Lung (tissue), 12 donors: ENCODE results near the gene GLB1L. TPM values are rescaled to one million over a fixed set of nuclear protein-coding genes. Genes with fewer than 3 reads are reported as not detected.

Source experiments
- ATAC-seq: fragments of 200-7000 bp; cut with Tn5 transposase; one replicate; pipeline ENCODE4 v1.9.1; 2020; ENCODE audit warnings: moderate number of reproducible peaks; ENCODE audit not compliant: insufficient read depth, low FRiP score
- DNase-seq, 3 donors: peaks; one replicate each; pipeline ENCODE4 v3.0.0-alpha.2; 2013 to 2017
- H3K27ac ChIP-seq, 2 donors: one replicate each; pipeline ENCODE4 v1.5.1; 2013; ENCODE audit warnings: mild to moderate bottlenecking in 2 of 2, moderate library complexity in 2 of 2, control low read depth in 1 of 2, inconsistent platforms in 1 of 2, low read depth in 1 of 2, low read length in 1 of 2
- H3K27me3 ChIP-seq, 3 donors: one replicate each; pipeline ENCODE4 v1.5.1; 2013; ENCODE audit warnings: low read length in 2 of 3; ENCODE audit not compliant: control insufficient read depth in 3 of 3, insufficient read depth in 3 of 3
- H3K36me3 ChIP-seq, 4 donors: one replicate each; pipeline ENCODE4 v1.5.1; 2013; ENCODE audit warnings: low read length in 4 of 4, mild to moderate bottlenecking in 1 of 4, moderate library complexity in 1 of 4; ENCODE audit not compliant: control insufficient read depth in 4 of 4, insufficient read depth in 4 of 4
- H3K4me1 ChIP-seq, 5 donors: one replicate each; pipeline ENCODE4 v1.5.1; 2013; ENCODE audit warnings: low read length in 5 of 5, mild to moderate bottlenecking in 2 of 5, moderate library complexity in 1 of 5; ENCODE audit not compliant: control insufficient read depth in 5 of 5, insufficient read depth in 5 of 5
- H3K4me3 ChIP-seq: one replicate; pipeline ENCODE4 v1.5.1; 2013; ENCODE audit warnings: mild to moderate bottlenecking, control low read depth, moderate library complexity
- H3K9ac ChIP-seq, 2 donors: one replicate each; pipeline ENCODE4 v1.5.1; 2013; ENCODE audit warnings: low read length in 2 of 2, control low read depth in 1 of 2; ENCODE audit not compliant: insufficient read depth in 1 of 2
- H3K9me3 ChIP-seq, 4 donors: one replicate each; pipeline ENCODE4 v1.5.1; 2013; ENCODE audit warnings: low read length in 3 of 4, mild to moderate bottlenecking in 1 of 4, moderate library complexity in 1 of 4; ENCODE audit not compliant: control insufficient read depth in 4 of 4, insufficient read depth in 3 of 4
- CTCF ChIP-seq: IDR thresholded peaks from 2 replicates; pipeline ENCODE4 v1.5.1; 2012; ENCODE audit warnings: mild to moderate bottlenecking; ENCODE audit errors: control extremely low read depth, extremely low read depth
- WGBS, 2 donors: extraction: QIAGEN DNeasy Blood & Tissue Kit; methylation state at CpG; one replicate each; pipeline ENCODE4 v1.1.7; 2013; 5-methylcytosine and 5-hydroxymethylcytosine counted together
- polyA plus RNA-seq, 2 donors: library from polyadenylated mRNA; stranded (reverse); fragments of 200-250 nt; gene quantifications; one replicate each; pipeline ENCODE4 v1.2.1, GENCODE V29; 2013
- total RNA-seq, 2 donors: library from RNA; depleted of rRNA in 1 of 2; stranded (reverse); fragments of >200 nt in 1 of 2; gene quantifications; one replicate each; pipeline ENCODE4 v1.2.1, GENCODE V29; 2014 to 2021
- donor health status: control.
- donor health status: control.
- donor health status: Bipolar disorder and iron deficiency.
- donor health status: healthy.
- donor health status: DM: yes; HTN: yes; CAD: no.

Gene GLB1L
- total and polyA plus RNA-seq, 4 donors, result 7.5 to 18.7 (median 13.6) TPM

- peaks cover 4 to 26% (median 9%) of the 10 kb centered on the region in 5 donors for H3K4me1 ChIP-seq
- WGBS, 2 donors, result 2% methylated on average over 19 of the region's 19 CpGs
- peak overlapping the region; percentile 87 for H3K4me3 ChIP-seq
- ATAC-seq (no peak), DNase-seq (peak in 1 of 3 donors; percentile 11)
- peaks cover 16 to 36% (median 28%) of the 10 kb centered on the region in 4 donors for H3K36me3 ChIP-seq
- H3K9ac ChIP-seq, result peak overlapping the region; percentile 72 to 77
- H3K27ac ChIP-seq, result peak overlapping the region; percentile 95 to 98
- no peaks in the 10 kb centered on the region for H3K27me3 ChIP-seq
- H3K9me3 ChIP-seq, result no peaks in the 10 kb centered on the region
- no peak for TF ChIP-seq CTCF
Observed at GRCh38 chr2:219228911-219229304, 16.3 kb downstream of the GLB1L start.

GRCh38 chr2:219228041-219228910 lies 17.0 kb downstream of the GLB1L start:
- peak overlapping the region; percentile 87 for H3K4me3 ChIP-seq
- H3K9me3 ChIP-seq, result no peaks in the 10 kb centered on the region
- H3K27me3 ChIP-seq, result no peaks in the 10 kb centered on the region
- H3K9ac ChIP-seq, result peak overlapping the region; percentile 72 to 77
- peaks cover 12 to 36% (median 29%) of the 10 kb centered on the region in 4 donors for H3K36me3 ChIP-seq
- no peak for TF ChIP-seq CTCF
- peak overlapping the region; percentile 95 to 98 for H3K27ac ChIP-seq
- DNase-seq (peak in 1 of 3 donors; percentile 20), ATAC-seq (no peak)
- peaks cover 4 to 26% (median 9%) of the 10 kb centered on the region in 5 donors for H3K4me1 ChIP-seq
- WGBS, 2 donors, result 31 to 36% methylated on average over 7 of the region's 7 CpGs

- ATAC-seq, result no peak
- no peak overlapping the region for H3K9ac ChIP-seq
- no peak overlapping the region for H3K4me3 ChIP-seq
- H3K36me3 ChIP-seq, result peaks cover 18 to 50% (median 35%) of the 10 kb centered on the region in 4 donors
- peaks cover 1 to 19% (median 9%) of the 10 kb centered on the region in 5 donors for H3K4me1 ChIP-seq
- no peaks in the 10 kb centered on the region for H3K27me3 ChIP-seq
- WGBS, 2 donors, result 33 to 75% methylated on average over 3 of the region's 3 CpGs
- no peaks in the 10 kb centered on the region for H3K9me3 ChIP-seq
- H3K27ac ChIP-seq, result no peak overlapping the region
- DNase-seq, result no peak
- TF ChIP-seq CTCF, result no peak
Observed at GRCh38 chr2:219225350-219225749, 19.9 kb downstream of the GLB1L start.
